Progenitor cell of endocrine pancreas (in vitro differentiated cells): ENCODE results near the gene RSKR. TPM values are rescaled to one million over a fixed set of nuclear protein-coding genes. Genes with fewer than 3 reads are reported as not detected.

Experiments
- DNase-seq: peaks from one replicate; pipeline ENCODE4 v3.0.0; 2021; ENCODE audit warnings: low spot score; ENCODE audit not compliant: unreplicated experiment
- H3K27ac Mint-ChIP-seq: 2 replicates; pipeline ENCODE4 v1.8.0; 2021; ENCODE audit warnings: mild to moderate bottlenecking, moderate library complexity, mixed read lengths
- H3K27me3 Mint-ChIP-seq: 2 replicates; pipeline ENCODE4 v1.8.0; 2021; ENCODE audit warnings: mixed read lengths
- H3K36me3 Mint-ChIP-seq: 2 replicates; pipeline ENCODE4 v1.8.0; 2022; ENCODE audit warnings: mixed read lengths; ENCODE audit not compliant: insufficient read depth
- H3K4me1 Mint-ChIP-seq: 2 replicates; pipeline ENCODE4 v1.8.0; 2021; ENCODE audit warnings: low read depth, mixed read lengths
- H3K4me3 Mint-ChIP-seq: 2 replicates; pipeline ENCODE4 v1.8.0; 2021; ENCODE audit warnings: low read depth, mild to moderate bottlenecking, moderate library complexity, mixed read lengths
- H3K9me3 Mint-ChIP-seq: 2 replicates; pipeline ENCODE4 v1.8.0; 2021; ENCODE audit warnings: low read depth, mixed read lengths
- CTCF ChIP-seq: fragments of 200-600 bp; sonication (generic); IDR thresholded peaks from one replicate; pipeline ENCODE4 v1.5.0; 2021; ENCODE audit warnings: antibody characterized with exemption, mild to moderate bottlenecking; ENCODE audit not compliant: unreplicated experiment
- total RNA-seq: library from RNA; stranded (reverse); gene quantifications from 2 replicates; pipeline ENCODE4 v1.2.1, GENCODE V29; 2021

The RSKR gene
- total RNA-seq, 1 donor from 2014 or later = 36.7 TPM

- TF ChIP-seq CTCF = no peak
- no peak overlapping the region for H3K27ac Mint-ChIP-seq
- peaks cover 29% of the 10 kb centered on the region for H3K36me3 Mint-ChIP-seq
- no peak overlapping the region for H3K4me3 Mint-ChIP-seq
- no peaks in the 10 kb centered on the region for H3K27me3 Mint-ChIP-seq
- peaks cover 10% of the 10 kb centered on the region for H3K4me1 Mint-ChIP-seq
- H3K9me3 Mint-ChIP-seq = peaks cover 4% of the 10 kb centered on the region
- no peak for DNase-seq
Observed at GRCh38 chr17:28657756-28658155, 43.8 kb upstream of the RSKR start.

GRCh38 chr17:28655160-28655559 is 41.2 kb upstream of the RSKR start:
- Mint-ChIP-seq H3K27me3 (no peaks in the 10 kb centered on the region), H3K27ac (no peak overlapping the region), H3K4me3 (no peak overlapping the region), H3K4me1 (no peaks in the 10 kb centered on the region), H3K9me3 (no peaks in the 10 kb centered on the region), H3K36me3 (peaks cover 27% of the 10 kb centered on the region)
- no peak for DNase-seq
- no peak for TF ChIP-seq CTCF

DNA sequence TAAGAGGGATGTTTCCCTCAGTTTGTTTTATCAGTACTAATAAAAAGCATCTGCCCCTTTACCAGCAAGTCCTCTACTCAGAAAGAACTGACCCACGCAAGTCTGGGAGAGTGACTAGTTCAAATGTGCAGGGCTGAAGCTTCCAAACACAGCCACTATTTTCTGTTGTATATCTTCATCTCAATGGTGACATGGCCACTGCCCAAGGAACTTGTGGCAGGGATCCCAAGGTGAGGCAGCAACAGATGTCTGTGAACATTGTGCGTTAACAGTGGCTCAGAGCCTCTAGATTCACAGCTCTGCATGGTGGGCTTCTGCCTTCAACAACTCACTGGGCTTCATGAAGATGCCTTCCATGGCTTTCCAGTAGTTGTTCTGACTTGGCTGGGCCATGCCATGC is 34.7 kb upstream of the RSKR start:
- H3K9me3 Mint-ChIP-seq = no peaks in the 10 kb centered on the region
- H3K36me3 Mint-ChIP-seq = peaks cover 8% of the 10 kb centered on the region
- no peak for DNase-seq
- no peak overlapping the region for H3K27ac Mint-ChIP-seq
- H3K27me3 Mint-ChIP-seq = no peaks in the 10 kb centered on the region
- peaks cover 18% of the 10 kb centered on the region for H3K4me1 Mint-ChIP-seq
- H3K4me3 Mint-ChIP-seq = no peak overlapping the region
- no peak for TF ChIP-seq CTCF

DNA sequence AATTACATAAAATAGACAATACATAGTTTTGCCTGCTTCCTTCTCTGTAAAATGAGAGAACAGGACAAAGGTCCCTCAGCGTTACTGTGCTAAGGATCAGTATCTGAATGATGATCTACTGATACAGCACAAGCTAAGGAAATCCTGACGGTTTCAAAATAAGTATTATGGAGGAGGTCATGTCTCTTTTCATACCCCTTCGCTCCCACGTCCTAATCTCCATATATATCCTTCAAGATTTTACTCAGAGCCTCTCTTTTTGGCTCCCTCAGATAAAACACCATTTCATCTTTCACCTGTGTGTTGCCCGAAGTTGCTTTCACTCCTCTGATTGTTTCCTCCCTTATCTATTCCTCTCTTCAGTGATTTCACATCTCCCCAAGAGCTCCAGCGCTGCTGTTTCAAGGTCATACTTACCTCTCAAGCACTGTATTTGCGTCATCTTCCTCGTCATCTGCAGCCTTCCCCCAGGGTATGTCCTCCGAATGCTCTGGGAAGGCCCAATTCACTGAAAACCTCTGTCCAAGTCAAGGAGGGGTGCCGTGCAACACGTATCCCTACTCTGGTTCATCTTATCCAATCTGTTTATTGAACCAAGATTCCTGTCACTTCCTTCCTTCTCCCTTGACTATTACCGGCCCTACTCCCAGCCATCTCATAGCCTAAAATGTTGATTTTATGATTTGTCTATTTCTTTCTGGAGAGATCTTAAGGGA is 32.2 kb upstream of the RSKR start:
- DNase-seq = no peak
- H3K4me1 Mint-ChIP-seq = peaks cover 21% of the 10 kb centered on the region
- TF ChIP-seq CTCF = no peak
- H3K36me3 Mint-ChIP-seq = peaks cover 8% of the 10 kb centered on the region
- H3K4me3 Mint-ChIP-seq = peak overlapping the region; percentile 88
- peak overlapping the region; percentile 96 for H3K27ac Mint-ChIP-seq
- no peaks in the 10 kb centered on the region for H3K9me3 Mint-ChIP-seq
- no peaks in the 10 kb centered on the region for H3K27me3 Mint-ChIP-seq

DNA sequence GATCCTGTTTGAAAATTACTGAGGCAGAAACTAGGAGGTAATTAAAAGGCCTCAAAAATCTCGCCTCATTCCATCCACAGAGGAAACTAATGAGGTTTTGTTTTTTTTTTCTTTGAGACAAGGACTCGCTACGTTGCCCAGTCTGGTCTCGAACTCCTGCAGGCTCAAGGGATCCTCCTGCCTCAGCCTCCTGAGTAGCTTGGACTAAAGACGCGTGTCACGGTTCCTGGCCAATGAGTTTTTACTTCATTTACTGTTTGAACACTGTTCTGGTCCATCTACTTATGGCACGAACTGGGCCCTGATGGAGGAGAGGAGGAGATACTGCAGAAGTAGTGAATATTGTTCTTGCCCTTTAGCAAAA is 31.6 kb upstream of the RSKR start:
- H3K4me1 Mint-ChIP-seq = peaks cover 21% of the 10 kb centered on the region
- DNase-seq = no peak
- peak overlapping the region; percentile 84 for H3K27ac Mint-ChIP-seq
- H3K36me3 Mint-ChIP-seq = peaks cover 9% of the 10 kb centered on the region
- H3K9me3 Mint-ChIP-seq = no peaks in the 10 kb centered on the region
- TF ChIP-seq CTCF = no peak
- H3K4me3 Mint-ChIP-seq = peak overlapping the region; percentile 88
- H3K27me3 Mint-ChIP-seq = no peaks in the 10 kb centered on the region
